ENCODE measurements around the gene SIAE. TPM values are rescaled to one million over a fixed set of nuclear protein-coding genes. Genes with fewer than 3 reads are reported as not detected.
A peak's percentile ranks its signal among the peaks of the same experiment; 100 is the strongest.

The SIAE gene, protein sequence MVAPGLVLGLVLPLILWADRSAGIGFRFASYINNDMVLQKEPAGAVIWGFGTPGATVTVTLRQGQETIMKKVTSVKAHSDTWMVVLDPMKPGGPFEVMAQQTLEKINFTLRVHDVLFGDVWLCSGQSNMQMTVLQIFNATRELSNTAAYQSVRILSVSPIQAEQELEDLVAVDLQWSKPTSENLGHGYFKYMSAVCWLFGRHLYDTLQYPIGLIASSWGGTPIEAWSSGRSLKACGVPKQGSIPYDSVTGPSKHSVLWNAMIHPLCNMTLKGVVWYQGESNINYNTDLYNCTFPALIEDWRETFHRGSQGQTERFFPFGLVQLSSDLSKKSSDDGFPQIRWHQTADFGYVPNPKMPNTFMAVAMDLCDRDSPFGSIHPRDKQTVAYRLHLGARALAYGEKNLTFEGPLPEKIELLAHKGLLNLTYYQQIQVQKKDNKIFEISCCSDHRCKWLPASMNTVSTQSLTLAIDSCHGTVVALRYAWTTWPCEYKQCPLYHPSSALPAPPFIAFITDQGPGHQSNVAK
- total RNA-seq (3.6 and 5.1 TPM in 2 replicates), polyA plus RNA-seq (4.5 and 5.5 TPM in 2 replicates), polyA minus RNA-seq (1.4 and 3.4 TPM in 2 replicates)
- 3.0 TPM for total RNA-seq (2013)

DNA sequence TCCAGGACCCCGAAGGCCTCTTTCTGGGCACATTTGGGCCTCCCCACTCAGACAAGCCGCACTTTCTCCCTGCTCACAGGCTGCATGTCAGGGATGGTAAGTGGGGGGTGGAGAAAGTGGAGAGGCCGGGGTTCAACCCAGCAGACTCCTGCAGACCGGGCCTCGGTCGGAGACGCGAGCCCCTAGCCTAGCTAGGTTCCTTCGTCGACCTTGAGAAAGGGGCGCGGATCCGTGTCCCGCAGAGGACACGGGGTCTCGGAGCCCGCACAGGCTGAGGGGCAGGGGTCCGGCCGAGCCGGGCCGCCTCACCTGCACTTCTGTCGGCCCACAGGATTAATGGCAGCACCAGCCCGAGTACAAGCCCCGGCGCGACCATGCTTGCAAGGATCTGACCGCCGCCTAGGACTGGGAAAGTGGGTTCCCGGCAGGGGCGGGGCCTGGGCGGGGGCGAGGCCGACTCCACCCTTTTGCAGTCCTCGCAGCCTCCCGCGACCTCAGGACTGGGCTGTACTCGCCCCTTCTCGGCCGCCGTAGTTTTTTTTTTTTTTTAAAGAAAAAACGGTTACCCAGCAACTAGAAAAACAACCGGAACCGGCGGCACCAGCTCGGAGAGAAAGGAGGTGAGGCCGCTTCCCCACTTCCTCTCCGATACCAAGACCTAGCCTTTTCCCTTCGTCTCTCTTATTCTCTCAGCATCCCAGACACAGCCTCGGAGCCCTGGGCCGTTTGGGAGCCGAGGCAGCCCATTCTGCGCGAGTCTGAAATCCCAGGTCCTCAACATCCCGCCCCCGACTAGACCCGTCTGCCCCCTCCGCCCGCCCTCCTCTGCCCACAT is at the start of gene SIAE, which contains the start of gene SPA17:
Gene SIAE (minus strand): TSS at position 407 of the 835 bp plus-strand sequence. CDS start 31 bp downstream, at position 376.
Gene SPA17 (plus strand): TSS at position 572 of the 835 bp plus-strand sequence. CDS start 1,361 bp downstream, outside the sequence.
- ChIA-PET POLR2A (interaction anchor here (0.6 to 1.5 kb wide), 9 partner anchors 65 to 562 kb away, joined by 3 to 8 read pairs (median 3); partner anchors contain the start of genes MSANTD2 and NRGN), CTCF (interaction anchor here (0.6 to 6.5 kb wide), 13 partner anchors 28 to 192 kb away, joined by 3 to 177 read pairs (median 5); partner anchors contain the start of genes ESAM, MSANTD2 and NRGN)
- H3K27me3 ChIP-seq (replicated peaks in 1 of 4; ENCODE audit: control extremely low read depth in 1 of 4, control insufficient read depth in 3 of 4, insufficient read depth in 4 of 4, low read length in 3 of 4), result no peaks in the 10 kb centered on the region
- H3K4me1 ChIP-seq (ENCODE audit: control insufficient read depth in 2 of 2, insufficient read depth in 2 of 2, low read length in 2 of 2), result peaks cover 23 to 32% of the 10 kb centered on the region in 2 donors
- peak within 1 kb of the TSS; percentile 82 for H3K9ac ChIP-seq (ENCODE audit: low read length)
- Mint-ChIP-seq H3K9me3 (ENCODE audit: insufficient read depth) (no peaks in the 10 kb centered on the region), H3K4me3 (peak within 1 kb of the TSS; percentile 94), H3K27me3 (no peaks in the 10 kb centered on the region), H3K27ac (peak within 1 kb of the TSS; percentile 96), H3K4me1 (peaks cover 25% of the 10 kb centered on the region)
- no peaks in the 10 kb centered on the region for H3K36me3 ChIP-seq (replicated peaks in 1 of 2; ENCODE audit: control extremely low read depth in 1 of 2, control insufficient read depth in 1 of 2, extremely low read depth in 1 of 2, insufficient read depth in 2 of 2, low read length in 1 of 2)
- ATAC-seq (ENCODE audit: low read depth) (peak; percentile 93), DNase-seq (peak; percentile 96)
- H4K20me1 ChIP-seq (ENCODE audit: control insufficient read depth, insufficient read depth, low read length, poor library complexity, severe bottlenecking), result no peaks in the 10 kb centered on the region
- H3K27ac ChIP-seq (ENCODE audit: low read length in 2 of 2), result peak within 1 kb of the TSS; percentile 73 to 90
- no peaks in the 10 kb centered on the region for H3K79me2 ChIP-seq (ENCODE audit: control insufficient read depth, insufficient read depth, low read length)
- peak within 1 kb of the TSS; percentile 46 to 93 (median 75) for H3K4me3 ChIP-seq (ENCODE audit: control extremely low read depth in 1 of 5, extremely low read depth in 1 of 5, insufficient read depth in 1 of 5, low read depth in 2 of 5, low read length in 4 of 5)
- no peak for TF ChIP-seq EZH2 (IDR thresholded peaks at IDR 0.05; ENCODE audit: borderline replicate concordance, insufficient read depth, low read depth, low read length, poor library complexity, severe bottlenecking)
- WGBS (ENCODE audit: insufficient coverage), result under 1% methylated on average over 52 of the region's 58 CpGs
- H3K9me3 ChIP-seq (ENCODE audit: control extremely low read depth in 1 of 3, control insufficient read depth in 2 of 3, insufficient read depth in 1 of 3, low read length in 2 of 3), result no peaks in the 10 kb centered on the region
- peak within 1 kb of the TSS; percentile 94 for H2AFZ ChIP-seq (ENCODE audit: insufficient read depth, low read depth, low read length, poor library complexity, severe bottlenecking)
- intact Hi-C loops (cut with micrococcal nuclease), result loop anchor here (1.0 to 5.0 kb wide), 5 partner anchors 52 to 127 kb away; partner anchors contain the start of gene MSANTD2
- peak within 1 kb of the TSS; percentile 96 for H3K4me2 ChIP-seq (replicated peaks; ENCODE audit: low read depth, low read length, poor library complexity, severe bottlenecking)

DNA sequence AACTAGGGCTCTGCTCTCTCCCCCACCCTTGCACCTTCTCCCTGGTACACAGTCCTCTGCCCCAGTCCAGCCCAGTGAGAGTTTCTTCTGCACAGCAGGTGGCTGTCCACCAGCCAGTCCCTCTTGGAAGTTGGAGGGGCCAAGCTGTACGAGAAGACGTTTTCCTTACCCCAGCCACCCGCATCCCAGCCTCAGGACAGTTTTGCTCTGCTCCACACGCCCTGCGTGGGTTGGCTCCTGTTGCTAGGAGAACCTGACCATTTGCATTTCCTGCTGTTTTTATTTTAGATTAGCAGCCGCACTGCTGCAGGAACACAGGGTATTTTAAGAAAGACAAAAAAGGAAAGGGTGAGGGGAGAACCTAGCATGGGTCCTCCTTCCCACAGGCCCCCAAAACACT is 48.6 kb upstream of the SIAE start:
- DNase-seq (no peak), ATAC-seq (ENCODE audit: low read depth) (no peak)
- CTCF ChIA-PET, result no interaction called here
- TF ChIP-seq, protein P1, sequence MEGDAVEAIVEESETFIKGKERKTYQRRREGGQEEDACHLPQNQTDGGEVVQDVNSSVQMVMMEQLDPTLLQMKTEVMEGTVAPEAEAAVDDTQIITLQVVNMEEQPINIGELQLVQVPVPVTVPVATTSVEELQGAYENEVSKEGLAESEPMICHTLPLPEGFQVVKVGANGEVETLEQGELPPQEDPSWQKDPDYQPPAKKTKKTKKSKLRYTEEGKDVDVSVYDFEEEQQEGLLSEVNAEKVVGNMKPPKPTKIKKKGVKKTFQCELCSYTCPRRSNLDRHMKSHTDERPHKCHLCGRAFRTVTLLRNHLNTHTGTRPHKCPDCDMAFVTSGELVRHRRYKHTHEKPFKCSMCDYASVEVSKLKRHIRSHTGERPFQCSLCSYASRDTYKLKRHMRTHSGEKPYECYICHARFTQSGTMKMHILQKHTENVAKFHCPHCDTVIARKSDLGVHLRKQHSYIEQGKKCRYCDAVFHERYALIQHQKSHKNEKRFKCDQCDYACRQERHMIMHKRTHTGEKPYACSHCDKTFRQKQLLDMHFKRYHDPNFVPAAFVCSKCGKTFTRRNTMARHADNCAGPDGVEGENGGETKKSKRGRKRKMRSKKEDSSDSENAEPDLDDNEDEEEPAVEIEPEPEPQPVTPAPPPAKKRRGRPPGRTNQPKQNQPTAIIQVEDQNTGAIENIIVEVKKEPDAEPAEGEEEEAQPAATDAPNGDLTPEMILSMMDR (IDR thresholded peaks at IDR 0.05), result no peak
- no peak for TF ChIP-seq EZH2 (IDR thresholded peaks at IDR 0.05; ENCODE audit: borderline replicate concordance, insufficient read depth, low read depth, low read length, poor library complexity, severe bottlenecking)
- no peak overlapping the region for H3K4me3 ChIP-seq (ENCODE audit: control extremely low read depth in 1 of 5, extremely low read depth in 1 of 5, insufficient read depth in 1 of 5, low read depth in 2 of 5, low read length in 4 of 5)
- H3K9me3 ChIP-seq (ENCODE audit: control extremely low read depth in 1 of 3, control insufficient read depth in 2 of 3, insufficient read depth in 1 of 3, low read length in 2 of 3), result no peaks in the 10 kb centered on the region
- Mint-ChIP-seq H3K4me3 (peak overlapping the region; percentile 24), H3K4me1 (peaks cover 70% of the 10 kb centered on the region), H3K27me3 (peaks cover 59% of the 10 kb centered on the region), H3K27ac (no peak overlapping the region), H3K9me3 (ENCODE audit: insufficient read depth) (no peaks in the 10 kb centered on the region)
- no peak overlapping the region for H3K9ac ChIP-seq (ENCODE audit: low read length)
- WGBS (ENCODE audit: insufficient coverage), result 9% methylated on average over 5 of the region's 6 CpGs
- peaks cover 0 to 40% (median 22%) of the 10 kb centered on the region in 4 experiments for H3K27me3 ChIP-seq (replicated peaks in 1 of 4; ENCODE audit: control extremely low read depth in 1 of 4, control insufficient read depth in 3 of 4, insufficient read depth in 4 of 4, low read length in 3 of 4)
- H3K36me3 ChIP-seq (replicated peaks in 1 of 2; ENCODE audit: control extremely low read depth in 1 of 2, control insufficient read depth in 1 of 2, extremely low read depth in 1 of 2, insufficient read depth in 2 of 2, low read length in 1 of 2), result no peaks in the 10 kb centered on the region
- H3K27ac ChIP-seq (ENCODE audit: low read length in 2 of 2), result no peak overlapping the region
- no peak overlapping the region for H2AFZ ChIP-seq (ENCODE audit: insufficient read depth, low read depth, low read length, poor library complexity, severe bottlenecking)
- no peaks in the 10 kb centered on the region for H3K79me2 ChIP-seq (ENCODE audit: control insufficient read depth, insufficient read depth, low read length)
- peak overlapping the region; percentile 1 for H3K4me2 ChIP-seq (replicated peaks; ENCODE audit: low read depth, low read length, poor library complexity, severe bottlenecking)
- POLR2A ChIA-PET, result no interaction called here
- H4K20me1 ChIP-seq (ENCODE audit: control insufficient read depth, insufficient read depth, low read length, poor library complexity, severe bottlenecking), result no peaks in the 10 kb centered on the region
- intact Hi-C loops (cut with micrococcal nuclease), result no loop called here
- H3K4me1 ChIP-seq (ENCODE audit: control insufficient read depth in 2 of 2, insufficient read depth in 2 of 2, low read length in 2 of 2), result peaks cover 49 to 56% of the 10 kb centered on the region in 2 donors
